ENCODE results near the gene LHCGR.
"Not testable (repeated sequence)": the region's sequence is repeated elsewhere in the genome, so short reads cannot be mapped to it uniquely, and the experiment has no call there.

LHCGR gene

GRCh38 chr2:48707466-48707865 lies 48.1 kb downstream of the LHCGR start:
- H3K9ac ChIP-seq (ENCODE audit: low read length), result no peak overlapping the region
- no peak for TF ChIP-seq CTCF (IDR thresholded peaks at IDR 0.05; ENCODE audit: insufficient read depth, low read length, poor library complexity, severe bottlenecking)
- TF ChIP-seq EZH2phosphoT487 (conservative IDR thresholded peaks at IDR 0.05; ENCODE audit: low read length), result no peak
- no peaks in the 10 kb centered on the region for H3F3A ChIP-seq (ENCODE audit: insufficient read depth)
- no peak overlapping the region for H3K27ac ChIP-seq (ENCODE audit: low read depth, low read length)
- H3K79me2 ChIP-seq (ENCODE audit: insufficient read depth, low read length), result no peaks in the 10 kb centered on the region
- no peak overlapping the region for H3K4me2 ChIP-seq (ENCODE audit: low read depth, low read length, poor library complexity, severe bottlenecking)
- H3K36me3 ChIP-seq (ENCODE audit: low read length), result no peaks in the 10 kb centered on the region
- no peaks in the 10 kb centered on the region for H3K9me2 ChIP-seq (replicated peaks; ENCODE audit: insufficient read depth, low read length)
- H3K4me3 ChIP-seq (ENCODE audit: insufficient read depth, low read length, poor library complexity, severe bottlenecking), result no peak overlapping the region
- H3K9me3 ChIP-seq (ENCODE audit: insufficient read depth, low read length), result no peaks in the 10 kb centered on the region
- no peak overlapping the region for H2AFZ ChIP-seq (ENCODE audit: low read depth, low read length, severe bottlenecking)
- H3K27me3 ChIP-seq (ENCODE audit: low read length), result no peaks in the 10 kb centered on the region
- H4K20me1 ChIP-seq (ENCODE audit: low read depth, low read length), result no peaks in the 10 kb centered on the region

GRCh38 chr2:48703621-48704020 lies 51.9 kb downstream of the LHCGR start:
- not testable (repeated sequence) for H3K27me3 ChIP-seq (ENCODE audit: low read length); H3K27ac ChIP-seq (ENCODE audit: low read depth, low read length); H3K79me2 ChIP-seq (ENCODE audit: insufficient read depth, low read length); H3K36me3 ChIP-seq (ENCODE audit: low read length); H3F3A ChIP-seq (ENCODE audit: insufficient read depth); H3K9me2 ChIP-seq (replicated peaks; ENCODE audit: insufficient read depth, low read length); H3K4me2 ChIP-seq (ENCODE audit: low read depth, low read length, poor library complexity, severe bottlenecking); H3K4me3 ChIP-seq (ENCODE audit: insufficient read depth, low read length, poor library complexity, severe bottlenecking); H4K20me1 ChIP-seq (ENCODE audit: low read depth, low read length); H3K9me3 ChIP-seq (ENCODE audit: insufficient read depth, low read length); H3K9ac ChIP-seq (ENCODE audit: low read length); H2AFZ ChIP-seq (ENCODE audit: low read depth, low read length, severe bottlenecking)

- Histone ChIP-seq H3K27ac (ENCODE audit: low read depth, low read length) (no peak overlapping the region), H3K4me3 (ENCODE audit: insufficient read depth, low read length, poor library complexity, severe bottlenecking) (no peak overlapping the region), H3F3A (ENCODE audit: insufficient read depth) (no peaks in the 10 kb centered on the region), H4K20me1 (ENCODE audit: low read depth, low read length) (no peaks in the 10 kb centered on the region), H3K9me3 (ENCODE audit: insufficient read depth, low read length) (no peaks in the 10 kb centered on the region), H3K4me2 (ENCODE audit: low read depth, low read length, poor library complexity, severe bottlenecking) (no peak overlapping the region), H3K36me3 (ENCODE audit: low read length) (no peaks in the 10 kb centered on the region), H3K9me2 (replicated peaks; ENCODE audit: insufficient read depth, low read length) (no peaks in the 10 kb centered on the region), H3K27me3 (ENCODE audit: low read length) (no peaks in the 10 kb centered on the region), H3K9ac (ENCODE audit: low read length) (no peak overlapping the region), H3K79me2 (ENCODE audit: insufficient read depth, low read length) (no peaks in the 10 kb centered on the region), H2AFZ (ENCODE audit: low read depth, low read length, severe bottlenecking) (no peak overlapping the region)
- no peak for TF ChIP-seq CTCF (IDR thresholded peaks at IDR 0.05; ENCODE audit: insufficient read depth, low read length, poor library complexity, severe bottlenecking)
Observed at GRCh38 chr2:48699348-48699930, 56.1 kb downstream of the LHCGR start.

GRCh38 chr2:48696881-48697280 lies 58.6 kb downstream of the LHCGR start:
- Histone ChIP-seq H3K9me2 (replicated peaks; ENCODE audit: insufficient read depth, low read length) (no peaks in the 10 kb centered on the region), H4K20me1 (ENCODE audit: low read depth, low read length) (no peaks in the 10 kb centered on the region), H2AFZ (ENCODE audit: low read depth, low read length, severe bottlenecking) (no peak overlapping the region), H3K9me3 (ENCODE audit: insufficient read depth, low read length) (no peaks in the 10 kb centered on the region), H3F3A (ENCODE audit: insufficient read depth) (no peaks in the 10 kb centered on the region), H3K4me3 (ENCODE audit: insufficient read depth, low read length, poor library complexity, severe bottlenecking) (no peak overlapping the region), H3K9ac (ENCODE audit: low read length) (no peak overlapping the region), H3K4me2 (ENCODE audit: low read depth, low read length, poor library complexity, severe bottlenecking) (no peak overlapping the region), H3K27ac (ENCODE audit: low read depth, low read length) (no peak overlapping the region), H3K27me3 (ENCODE audit: low read length) (no peaks in the 10 kb centered on the region), H3K79me2 (ENCODE audit: insufficient read depth, low read length) (no peaks in the 10 kb centered on the region), H3K36me3 (ENCODE audit: low read length) (no peaks in the 10 kb centered on the region)
- TF ChIP-seq CTCF (IDR thresholded peaks at IDR 0.05; ENCODE audit: insufficient read depth, low read length, poor library complexity, severe bottlenecking) (no peak), EZH2phosphoT487 (conservative IDR thresholded peaks at IDR 0.05; ENCODE audit: low read length) (no peak)
